ENCODE data around the gene TRPM3. TPM values are rescaled to one million over a fixed set of nuclear protein-coding genes. Genes with fewer than 3 reads are reported as not detected.

The TRPM3 gene
- total RNA-seq, 1 experiment from 2014 or later, result 0.26 TPM

GRCh38 chr9:71096421-71097108 is 24.9 kb downstream of the TRPM3 start:
- Histone ChIP-seq H3K9me2 (ENCODE audit: insufficient read depth) (no peaks in the 10 kb centered on the region; the same call in 1 of the 2 replicates), H3K27ac (no peak overlapping the region), H3K4me1 (replicated peaks; ENCODE audit: insufficient read depth) (no peaks in the 10 kb centered on the region), H4K20me1 (ENCODE audit: insufficient read depth) (no peaks in the 10 kb centered on the region), H3K79me2 (ENCODE audit: low read depth) (no peaks in the 10 kb centered on the region), H3K4me3 (no peak overlapping the region), H3F3A (ENCODE audit: insufficient read depth, low read depth) (no peaks in the 10 kb centered on the region), H3K9me3 (ENCODE audit: insufficient read depth, low read depth) (no peaks in the 10 kb centered on the region), H3K27me3 (ENCODE audit: insufficient read depth, low read depth) (no peaks in the 10 kb centered on the region), H3K36me3 (ENCODE audit: low read depth) (no peaks in the 10 kb centered on the region), H3K4me2 (no peak overlapping the region), H2AFZ (no peak overlapping the region)
- DNase-seq, result no peak
- TF ChIP-seq CTCF (conservative IDR thresholded peaks at IDR 0.05), result no peak
- TF ChIP-seq EZH2 (IDR thresholded peaks at IDR 0.05; ENCODE audit: low read depth), result no peak
- POLR2A ChIA-PET (ENCODE audit: unreplicated experiment), result no interaction called here
- CTCF ChIA-PET, result no interaction called here
- BruUV-seq (replicated peaks), result no TSS peak
- intact Hi-C loops (cut with micrococcal nuclease; ENCODE audit: unreplicated experiment), result no loop called here

DNA sequence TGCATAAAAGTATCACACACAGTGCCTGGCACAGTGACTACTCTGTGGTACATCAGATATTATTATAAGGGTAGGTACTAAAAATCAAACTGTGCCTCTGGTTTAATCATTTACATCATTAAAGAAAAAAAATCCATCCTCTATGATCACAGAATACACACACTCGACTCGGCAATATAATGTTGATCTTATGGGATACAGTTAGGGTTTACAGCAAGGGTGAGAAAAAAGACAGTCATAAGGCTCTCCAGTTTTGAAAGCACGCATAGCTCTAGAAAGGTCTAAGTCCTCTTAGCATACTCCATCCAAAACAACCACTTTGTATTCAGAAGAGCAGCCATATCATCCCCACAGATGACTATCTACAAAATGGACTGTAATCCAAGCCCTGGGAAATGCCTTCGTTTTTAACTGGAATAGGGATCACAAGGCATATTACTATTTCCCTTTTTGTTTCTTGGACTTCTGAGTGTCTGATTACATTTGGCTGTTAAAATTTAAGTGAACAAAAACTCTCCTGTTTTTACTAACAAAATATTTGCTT is 26.6 kb downstream of the TRPM3 start:
- BruUV-seq (replicated peaks), result no TSS peak
- H2AFZ ChIP-seq, result no peak overlapping the region
- H4K20me1 ChIP-seq (ENCODE audit: insufficient read depth), result no peaks in the 10 kb centered on the region
- DNase-seq, result no peak
- TF ChIP-seq EZH2 (IDR thresholded peaks at IDR 0.05; ENCODE audit: low read depth), result no peak
- no peak for TF ChIP-seq CTCF (conservative IDR thresholded peaks at IDR 0.05)
- intact Hi-C loops (cut with micrococcal nuclease; ENCODE audit: unreplicated experiment), result no loop called here
- H3K36me3 ChIP-seq (ENCODE audit: low read depth), result no peaks in the 10 kb centered on the region
- no peaks in the 10 kb centered on the region for H3K9me2 ChIP-seq (ENCODE audit: insufficient read depth)
- no peaks in the 10 kb centered on the region for H3K4me1 ChIP-seq (replicated peaks; ENCODE audit: insufficient read depth)
- no peak overlapping the region for H3K27ac ChIP-seq
- CTCF ChIA-PET, result no interaction called here
- H3F3A ChIP-seq (ENCODE audit: insufficient read depth, low read depth), result no peaks in the 10 kb centered on the region
- POLR2A ChIA-PET (ENCODE audit: unreplicated experiment), result no interaction called here
- H3K4me3 ChIP-seq, result no peak overlapping the region
- H3K79me2 ChIP-seq (ENCODE audit: low read depth), result no peaks in the 10 kb centered on the region
- H3K27me3 ChIP-seq (ENCODE audit: insufficient read depth, low read depth), result no peaks in the 10 kb centered on the region
- no peak overlapping the region for H3K4me2 ChIP-seq
- H3K9me3 ChIP-seq (ENCODE audit: insufficient read depth, low read depth), result no peaks in the 10 kb centered on the region

DNA sequence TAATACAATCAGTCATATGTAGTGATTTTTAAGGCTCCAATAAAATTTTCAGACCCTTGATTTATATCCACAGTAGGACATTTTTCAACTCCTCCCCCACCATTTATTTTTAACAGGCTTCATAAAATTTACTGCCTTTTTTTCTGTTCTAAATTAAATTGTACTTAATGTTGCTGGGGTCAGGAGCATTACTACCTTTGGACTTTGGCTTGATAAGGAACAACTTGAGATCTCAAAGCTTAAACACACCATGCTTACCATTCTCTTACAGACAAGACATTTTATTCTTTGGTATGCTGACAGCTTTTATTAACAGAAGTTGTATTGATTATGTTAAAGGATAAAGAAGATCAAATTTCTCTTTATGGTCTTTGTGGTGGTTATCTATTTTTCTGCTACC is 30.5 kb downstream of the TRPM3 start:
- no peak for DNase-seq
- H3K36me3 ChIP-seq (ENCODE audit: low read depth), result no peaks in the 10 kb centered on the region
- H3K4me3 ChIP-seq, result no peak overlapping the region
- intact Hi-C loops (cut with micrococcal nuclease; ENCODE audit: unreplicated experiment), result no loop called here
- H3K79me2 ChIP-seq (ENCODE audit: low read depth), result no peaks in the 10 kb centered on the region
- BruUV-seq (replicated peaks), result no TSS peak
- no peaks in the 10 kb centered on the region for H3K4me1 ChIP-seq (replicated peaks; ENCODE audit: insufficient read depth)
- CTCF ChIA-PET, result no interaction called here
- H3K27ac ChIP-seq, result no peak overlapping the region
- H2AFZ ChIP-seq, result no peak overlapping the region
- TF ChIP-seq CTCF (conservative IDR thresholded peaks at IDR 0.05) (no peak), EZH2 (IDR thresholded peaks at IDR 0.05; ENCODE audit: low read depth) (no peak)
- POLR2A ChIA-PET (ENCODE audit: unreplicated experiment), result interaction anchor here (0.7 kb wide), 1 partner anchor 36 kb away, joined by 4 read pairs; no protein-coding TSS in a partner anchor
- no peaks in the 10 kb centered on the region for H4K20me1 ChIP-seq (ENCODE audit: insufficient read depth)
- no peaks in the 10 kb centered on the region for H3K9me3 ChIP-seq (ENCODE audit: insufficient read depth, low read depth)
- H3K9me2 ChIP-seq (ENCODE audit: insufficient read depth), result no peaks in the 10 kb centered on the region
- no peaks in the 10 kb centered on the region for H3F3A ChIP-seq (ENCODE audit: insufficient read depth, low read depth)
- H3K4me2 ChIP-seq, result no peak overlapping the region
- peaks cover 14% of the 10 kb centered on the region; the same call in 1 of the 2 replicates for H3K27me3 ChIP-seq (ENCODE audit: insufficient read depth, low read depth)
